SK-N-SH treated with all-trans-retinoic acid at 6 μM for 48 hours (cell line): ENCODE results near the gene MFRP.

Source experiments
- ATAC-seq: fragments of 200-7000 bp; cut with Tn5 transposase; 3 replicates; pipeline ENCODE4 v1.9.1; 2020; ENCODE audit warnings: mild to moderate bottlenecking, moderate library complexity
- ARNTL ChIP-seq: fragments of 450-650 bp; formaldehyde crosslinking; IDR thresholded peaks from 2 replicates; pipeline ENCODE4 v1.5.0; 2020; ENCODE audit warnings: low read depth, mild to moderate bottlenecking, moderate library complexity, borderline replicate concordance
- CREB5 ChIP-seq: fragments of 250-450 bp; sonication (Bioruptor Pico); IDR thresholded peaks from 2 replicates; pipeline ENCODE4 v1.5.1; 2020; ENCODE audit warnings: low read depth, mild to moderate bottlenecking, moderate library complexity
- CSDC2 ChIP-seq: fragments of 250-450 bp; sonication (Bioruptor Pico); IDR thresholded peaks from 2 replicates; pipeline ENCODE4 v1.5.0; 2020; ENCODE audit warnings: mild to moderate bottlenecking, moderate library complexity
- CSRNP3 ChIP-seq: fragments of 250-450 bp; sonication (Bioruptor Pico); IDR thresholded peaks from 2 replicates; pipeline ENCODE4 v1.5.1; 2021; ENCODE audit warnings: mild to moderate bottlenecking, moderate library complexity
- ESRRG ChIP-seq: fragments of 250-450 bp; sonication (Bioruptor Pico); IDR thresholded peaks from 2 replicates; pipeline ENCODE4 v1.6.1; 2021; ENCODE audit warnings: mild to moderate bottlenecking
- ISL1 ChIP-seq: fragments of 250-450 bp; sonication (Bioruptor Pico); IDR thresholded peaks from 2 replicates; pipeline ENCODE4 v2.1.2; 2022; ENCODE audit warnings: mild to moderate bottlenecking, moderate library complexity
- OSR1 ChIP-seq: fragments of 250-450 bp; sonication (Bioruptor Pico); IDR thresholded peaks from 2 replicates; pipeline ENCODE4 v1.8.0; 2022; ENCODE audit warnings: moderate library complexity, mild to moderate bottlenecking, inconsistent platforms
- PATZ1 ChIP-seq: fragments of 250-450 bp; sonication (Bioruptor Pico); IDR thresholded peaks from 2 replicates; pipeline ENCODE4 v1.8.0; 2020; ENCODE audit warnings: mild to moderate bottlenecking, moderate library complexity, borderline replicate concordance
- POU6F1 ChIP-seq: fragments of 250-450 bp; sonication (Bioruptor Pico); IDR thresholded peaks from 2 replicates; pipeline ENCODE4 v1.8.0; 2021; ENCODE audit warnings: low read depth, mild to moderate bottlenecking, moderate library complexity, borderline replicate concordance
- PPARA ChIP-seq: fragments of 250-450 bp; sonication (Bioruptor Pico); IDR thresholded peaks from 2 replicates; pipeline ENCODE4 v1.5.0; 2020; ENCODE audit warnings: mild to moderate bottlenecking, borderline replicate concordance
- RARB ChIP-seq: fragments of 250-450 bp; sonication (Bioruptor Pico); IDR thresholded peaks from 2 replicates; pipeline ENCODE4 v1.8.0; 2021; ENCODE audit warnings: mild to moderate bottlenecking, moderate library complexity
- SNAI2 ChIP-seq: fragments of 250-450 bp; sonication (Bioruptor Pico); IDR thresholded peaks from 2 replicates; pipeline ENCODE4 v1.5.0; 2020; ENCODE audit warnings: mild to moderate bottlenecking, moderate library complexity
- TCF4 ChIP-seq: fragments of 250-450 bp; sonication (Bioruptor Pico); IDR thresholded peaks from 2 replicates; pipeline ENCODE4 v1.8.0; 2021; ENCODE audit warnings: mild to moderate bottlenecking, moderate library complexity, borderline replicate concordance
- TOX ChIP-seq: fragments of 250-450 bp; sonication (Bioruptor Pico); IDR thresholded peaks from 2 replicates; pipeline ENCODE4 v1.8.0; 2021; ENCODE audit warnings: mild to moderate bottlenecking, moderate library complexity, borderline replicate concordance
- ZC3H10 ChIP-seq: fragments of 250-450 bp; sonication (Bioruptor Pico); IDR thresholded peaks from 2 replicates; pipeline ENCODE4 v1.5.1; 2021; ENCODE audit warnings: mild to moderate bottlenecking, moderate library complexity
- ZFP3 ChIP-seq: fragments of 250-450 bp; sonication (Bioruptor Pico); IDR thresholded peaks from 2 replicates; pipeline ENCODE4 v1.5.0; 2020; ENCODE audit warnings: mild to moderate bottlenecking, moderate library complexity
- ZFP30 ChIP-seq: fragments of 450-650 bp; formaldehyde crosslinking; IDR thresholded peaks from 2 replicates; pipeline ENCODE4 v1.5.0; 2022; ENCODE audit warnings: mild to moderate bottlenecking, moderate library complexity
- ZNF565 ChIP-seq: fragments of 450-650 bp; formaldehyde crosslinking; conservative IDR thresholded peaks from 2 replicates; pipeline ENCODE4 v1.5.0; 2020; ENCODE audit warnings: low read depth, mild to moderate bottlenecking, moderate library complexity
- ZNF70 ChIP-seq: fragments of 450-650 bp; formaldehyde crosslinking; IDR thresholded peaks from 2 replicates; pipeline ENCODE4 v1.5.0; 2020; ENCODE audit warnings: mild to moderate bottlenecking, moderate library complexity
- ZNF8 ChIP-seq: fragments of 450-650 bp; formaldehyde crosslinking; IDR thresholded peaks from 2 replicates; pipeline ENCODE4 v1.5.0; 2020; ENCODE audit warnings: mild to moderate bottlenecking, moderate library complexity

Gene MFRP

GRCh38 chr11:119346605-119347004, at the start of gene MFRP:
MFRP (minus strand) TSS chr11:119346705; CDS start chr11:119346513, 192 bp downstream.
- ATAC-seq: no peak
- TF ChIP-seq CREB5 (CRISPR knock-in tag): no peak
- TF ChIP-seq ZC3H10: no peak
- no peak for TF ChIP-seq ZNF8 (CRISPR knock-in tag)
- TF ChIP-seq ZFP3 (CRISPR knock-in tag): no peak
- TF ChIP-seq PPARA: no peak
- TF ChIP-seq RARB: no peak
- no peak for TF ChIP-seq PATZ1 (CRISPR knock-in tag)
- TF ChIP-seq ARNTL (CRISPR knock-in tag): no peak
- TF ChIP-seq TCF4 (CRISPR knock-in tag): no peak
- no peak for TF ChIP-seq SNAI2 (CRISPR knock-in tag)
- no peak for TF ChIP-seq ZNF565 (CRISPR knock-in tag)

- TF ChIP-seq CREB5 (CRISPR knock-in tag): no peak
- TF ChIP-seq POU6F1 (CRISPR knock-in tag): no peak
- TF ChIP-seq ZNF8 (CRISPR knock-in tag): no peak
- TF ChIP-seq ESRRG (CRISPR knock-in tag): no peak
- TF ChIP-seq ZNF565 (CRISPR knock-in tag): no peak
- no peak for TF ChIP-seq CSRNP3 (CRISPR knock-in tag)
- no peak for TF ChIP-seq OSR1 (CRISPR knock-in tag)
- no peak for TF ChIP-seq ARNTL (CRISPR knock-in tag)
- no peak for TF ChIP-seq ISL1 (CRISPR knock-in tag)
Measured at GRCh38 chr11:119391275-119391674, 44.8 kb upstream of the MFRP start.

GRCh38 chr11:119389611-119390254, 43.2 kb upstream of the MFRP start:
- TF ChIP-seq CSDC2 (CRISPR knock-in tag) (no peak), RARB (no peak), ZFP30 (CRISPR knock-in tag) (no peak), ZC3H10 (no peak), TCF4 (CRISPR knock-in tag) (no peak), ZNF70 (CRISPR knock-in tag) (no peak), ESRRG (CRISPR knock-in tag) (no peak), TOX (CRISPR knock-in tag) (no peak), ISL1 (CRISPR knock-in tag) (no peak), OSR1 (CRISPR knock-in tag) (no peak), POU6F1 (CRISPR knock-in tag) (no peak), PATZ1 (CRISPR knock-in tag) (no peak), CREB5 (CRISPR knock-in tag) (no peak)
- peak; percentile 51; the same call in 1 of the 3 replicates for ATAC-seq

More at GRCh38 chr11:119391275-119391674, 44.8 kb upstream of the MFRP start:
- no peak for ATAC-seq
